ENCODE results near the gene APOL1.

DNA sequence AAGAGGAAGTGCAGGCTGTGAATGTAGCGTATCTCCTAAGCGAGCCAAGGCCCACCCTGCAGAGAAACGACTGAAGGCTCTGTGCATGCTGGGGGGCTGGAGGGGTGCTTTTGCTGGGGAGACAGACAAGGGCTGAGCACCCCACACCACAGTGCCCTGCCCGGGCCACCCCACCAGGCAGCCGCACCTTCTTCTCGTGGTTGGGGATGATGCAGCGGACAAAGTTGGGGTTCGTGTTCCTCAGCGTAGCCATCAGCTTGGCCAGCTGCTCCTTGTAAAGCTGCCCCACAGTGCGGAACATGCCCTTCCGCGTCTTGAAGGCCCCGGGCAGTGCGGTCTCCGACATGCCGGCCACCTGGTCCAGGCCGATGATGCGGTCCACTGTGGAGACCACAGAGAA is 53.3 kb downstream of the APOL1 start:
- TF ChIP-seq, protein P1, sequence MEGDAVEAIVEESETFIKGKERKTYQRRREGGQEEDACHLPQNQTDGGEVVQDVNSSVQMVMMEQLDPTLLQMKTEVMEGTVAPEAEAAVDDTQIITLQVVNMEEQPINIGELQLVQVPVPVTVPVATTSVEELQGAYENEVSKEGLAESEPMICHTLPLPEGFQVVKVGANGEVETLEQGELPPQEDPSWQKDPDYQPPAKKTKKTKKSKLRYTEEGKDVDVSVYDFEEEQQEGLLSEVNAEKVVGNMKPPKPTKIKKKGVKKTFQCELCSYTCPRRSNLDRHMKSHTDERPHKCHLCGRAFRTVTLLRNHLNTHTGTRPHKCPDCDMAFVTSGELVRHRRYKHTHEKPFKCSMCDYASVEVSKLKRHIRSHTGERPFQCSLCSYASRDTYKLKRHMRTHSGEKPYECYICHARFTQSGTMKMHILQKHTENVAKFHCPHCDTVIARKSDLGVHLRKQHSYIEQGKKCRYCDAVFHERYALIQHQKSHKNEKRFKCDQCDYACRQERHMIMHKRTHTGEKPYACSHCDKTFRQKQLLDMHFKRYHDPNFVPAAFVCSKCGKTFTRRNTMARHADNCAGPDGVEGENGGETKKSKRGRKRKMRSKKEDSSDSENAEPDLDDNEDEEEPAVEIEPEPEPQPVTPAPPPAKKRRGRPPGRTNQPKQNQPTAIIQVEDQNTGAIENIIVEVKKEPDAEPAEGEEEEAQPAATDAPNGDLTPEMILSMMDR (IDR thresholded peaks at IDR 0.05 in 4 of 5, conservative IDR thresholded peaks at IDR 0.05 in 1 of 5) = no peak
- no peak for TF ChIP-seq POLR2A (IDR thresholded peaks at IDR 0.05)

Data from gastrocnemius medialis (tissue), 4 donors.